ENCODE measurements around the gene GPX3. TPM values are rescaled to one million over a fixed set of nuclear protein-coding genes. Genes with fewer than 3 reads are reported as not detected.

GPX3 gene
- polyA plus RNA-seq, 1 experiment = 3.8 TPM

DNA sequence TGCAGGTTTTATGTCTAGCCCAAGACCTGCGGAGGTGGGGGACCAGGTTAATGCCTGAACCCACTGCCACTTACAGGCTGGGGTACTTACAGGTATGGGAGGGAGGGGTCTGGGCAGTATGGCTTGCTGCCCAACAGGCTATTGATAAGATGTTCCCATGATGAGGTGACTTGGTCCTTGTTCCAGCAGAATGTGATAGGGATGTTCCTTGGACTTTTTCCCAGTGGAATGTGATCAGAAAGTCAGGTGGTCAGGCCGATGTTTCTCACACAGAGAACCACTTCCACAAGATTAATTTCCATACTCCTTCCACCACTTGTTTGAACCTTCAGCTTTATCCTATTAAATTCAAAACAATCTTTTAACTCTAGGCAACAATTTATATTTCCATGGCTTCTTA, 27.0 kb upstream of the GPX3 start:
- DNase-seq (ENCODE audit: low read depth) = no peak
- Histone ChIP-seq H3K4me3 (ENCODE audit: low read depth, low read length) (no peak overlapping the region), H3K36me3 (ENCODE audit: control insufficient read depth, insufficient read depth, low read length) (no peaks in the 10 kb centered on the region), H3K27me3 (ENCODE audit: control insufficient read depth, insufficient read depth, low read length) (no peaks in the 10 kb centered on the region)
- TF ChIP-seq, protein P1, sequence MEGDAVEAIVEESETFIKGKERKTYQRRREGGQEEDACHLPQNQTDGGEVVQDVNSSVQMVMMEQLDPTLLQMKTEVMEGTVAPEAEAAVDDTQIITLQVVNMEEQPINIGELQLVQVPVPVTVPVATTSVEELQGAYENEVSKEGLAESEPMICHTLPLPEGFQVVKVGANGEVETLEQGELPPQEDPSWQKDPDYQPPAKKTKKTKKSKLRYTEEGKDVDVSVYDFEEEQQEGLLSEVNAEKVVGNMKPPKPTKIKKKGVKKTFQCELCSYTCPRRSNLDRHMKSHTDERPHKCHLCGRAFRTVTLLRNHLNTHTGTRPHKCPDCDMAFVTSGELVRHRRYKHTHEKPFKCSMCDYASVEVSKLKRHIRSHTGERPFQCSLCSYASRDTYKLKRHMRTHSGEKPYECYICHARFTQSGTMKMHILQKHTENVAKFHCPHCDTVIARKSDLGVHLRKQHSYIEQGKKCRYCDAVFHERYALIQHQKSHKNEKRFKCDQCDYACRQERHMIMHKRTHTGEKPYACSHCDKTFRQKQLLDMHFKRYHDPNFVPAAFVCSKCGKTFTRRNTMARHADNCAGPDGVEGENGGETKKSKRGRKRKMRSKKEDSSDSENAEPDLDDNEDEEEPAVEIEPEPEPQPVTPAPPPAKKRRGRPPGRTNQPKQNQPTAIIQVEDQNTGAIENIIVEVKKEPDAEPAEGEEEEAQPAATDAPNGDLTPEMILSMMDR (IDR thresholded peaks at IDR 0.05; ENCODE audit: insufficient read depth, low read depth, low read length) = no peak
- ChIA-PET CTCF (interaction anchor here (1.2 kb wide), 1 partner anchor 9 kb away, joined by 4 read pairs; no protein-coding TSS in a partner anchor), POLR2A (no interaction called here)

DNA sequence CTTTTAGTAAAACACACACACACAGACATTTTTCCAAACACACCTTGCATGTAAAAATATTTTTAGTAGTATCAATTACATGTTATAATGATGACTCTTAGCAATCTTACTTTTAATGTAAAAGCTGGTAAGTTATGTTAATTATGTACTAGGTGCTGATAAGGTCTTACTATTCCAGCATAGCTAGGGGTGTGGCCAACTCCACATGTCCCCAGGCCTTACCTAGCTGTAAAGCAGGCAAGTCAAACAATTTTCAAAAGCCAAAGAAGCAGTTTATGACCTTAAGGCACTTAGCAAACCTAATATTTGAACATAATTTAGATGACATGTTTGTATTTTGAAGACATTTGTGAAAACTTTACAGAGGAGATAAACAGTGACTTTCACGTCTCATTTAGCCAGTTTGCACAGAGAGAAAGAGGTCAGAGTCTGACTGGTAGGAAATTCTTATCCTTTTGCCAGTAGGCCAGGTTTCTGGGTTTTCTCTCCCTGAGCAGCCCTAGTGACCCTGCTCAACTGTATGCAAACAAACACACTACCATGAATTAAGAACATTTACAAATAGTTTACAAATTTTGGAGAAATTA, 26.5 kb upstream of the GPX3 start:
- ChIA-PET POLR2A (no interaction called here), CTCF (interaction anchor here (1.2 kb wide), 1 partner anchor 8 kb away, joined by 4 read pairs; no protein-coding TSS in a partner anchor)
- Histone ChIP-seq H3K27me3 (ENCODE audit: control insufficient read depth, insufficient read depth, low read length) (no peaks in the 10 kb centered on the region), H3K4me3 (ENCODE audit: low read depth, low read length) (no peak overlapping the region), H3K36me3 (ENCODE audit: control insufficient read depth, insufficient read depth, low read length) (no peaks in the 10 kb centered on the region)
- TF ChIP-seq, protein P1 (IDR thresholded peaks at IDR 0.05; ENCODE audit: insufficient read depth, low read depth, low read length) = no peak
- no peak for DNase-seq (ENCODE audit: low read depth)

DNA sequence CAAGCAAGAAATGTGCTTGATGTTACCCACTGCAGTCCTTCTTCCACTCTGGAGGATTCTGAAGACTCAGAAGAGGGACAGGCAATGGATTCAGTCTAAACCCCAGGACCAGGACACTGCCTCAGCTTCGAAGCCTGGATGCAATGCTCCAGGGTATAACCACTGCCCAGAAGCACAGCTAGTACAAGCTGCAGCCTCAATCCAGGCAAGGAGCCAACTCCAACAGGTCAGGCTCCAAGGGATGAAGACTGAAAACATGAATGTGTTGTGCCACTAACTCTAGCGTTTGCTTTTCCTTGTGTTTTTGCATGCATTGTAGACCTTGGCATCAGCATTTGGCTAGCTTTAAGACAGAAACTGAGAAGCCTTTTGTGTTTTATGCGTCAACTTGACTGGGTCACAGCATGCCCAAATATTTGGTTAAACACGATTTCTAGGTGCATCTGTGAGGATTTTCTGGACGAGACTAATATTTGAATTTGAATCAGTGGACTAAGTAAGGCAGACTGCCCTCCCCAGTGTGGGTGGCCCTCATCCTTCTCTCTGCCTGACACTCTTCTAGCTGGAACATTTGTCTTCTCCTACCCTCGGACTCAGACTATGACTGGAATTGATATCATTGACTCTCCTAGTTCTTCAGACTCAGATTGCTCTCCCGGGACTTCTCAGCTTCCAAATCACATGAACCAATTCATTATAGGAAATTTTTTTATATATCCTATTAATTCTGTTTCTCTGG, 20.5 kb upstream of the GPX3 start:
- TF ChIP-seq, protein P1 (IDR thresholded peaks at IDR 0.05; ENCODE audit: insufficient read depth, low read depth, low read length) = no peak
- peaks cover 2% of the 10 kb centered on the region for H3K27me3 ChIP-seq (ENCODE audit: control insufficient read depth, insufficient read depth, low read length)
- ChIA-PET POLR2A (no interaction called here), CTCF (interaction anchor here (0.8 to 4.1 kb wide), 7 partner anchors 10 to 166 kb away, joined by 3 to 30 read pairs (median 3); no protein-coding TSS in a partner anchor)
- H3K4me3 ChIP-seq (ENCODE audit: low read depth, low read length) = no peak overlapping the region
- DNase-seq (ENCODE audit: low read depth) = no peak
- H3K36me3 ChIP-seq (ENCODE audit: control insufficient read depth, insufficient read depth, low read length) = no peaks in the 10 kb centered on the region

DNA sequence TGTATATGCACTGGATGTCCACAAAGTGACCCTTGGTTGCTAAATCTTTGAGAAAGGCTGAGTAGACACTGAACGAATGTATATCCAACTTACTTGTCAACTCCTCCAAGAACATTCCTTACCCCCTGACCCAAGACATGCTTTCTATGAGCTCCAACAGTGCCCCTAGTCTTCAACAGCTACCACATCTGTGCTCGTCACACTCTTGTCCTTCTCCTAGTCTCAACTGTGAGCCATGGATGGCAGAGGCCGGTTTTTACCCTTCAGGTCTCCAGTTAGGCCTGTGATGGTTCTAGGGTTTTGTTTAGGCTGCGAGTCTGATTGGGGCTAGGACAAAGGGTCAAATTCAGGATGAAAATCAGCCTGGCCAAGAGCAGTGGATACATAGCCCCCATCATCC, 19.0 kb upstream of the GPX3 start:
- TF ChIP-seq, protein P1 (IDR thresholded peaks at IDR 0.05; ENCODE audit: insufficient read depth, low read depth, low read length) = no peak
- POLR2A ChIA-PET = no interaction called here
- DNase-seq (ENCODE audit: low read depth) = no peak
- H3K27me3 ChIP-seq (ENCODE audit: control insufficient read depth, insufficient read depth, low read length) = peaks cover 2% of the 10 kb centered on the region
- CTCF ChIA-PET = interaction anchor here (0.6 to 4.1 kb wide), 7 partner anchors 12 to 164 kb away, joined by 3 to 30 read pairs (median 9); no protein-coding TSS in a partner anchor
- H3K4me3 ChIP-seq (ENCODE audit: low read depth, low read length) = no peak overlapping the region
- no peaks in the 10 kb centered on the region for H3K36me3 ChIP-seq (ENCODE audit: control insufficient read depth, insufficient read depth, low read length)

DNA sequence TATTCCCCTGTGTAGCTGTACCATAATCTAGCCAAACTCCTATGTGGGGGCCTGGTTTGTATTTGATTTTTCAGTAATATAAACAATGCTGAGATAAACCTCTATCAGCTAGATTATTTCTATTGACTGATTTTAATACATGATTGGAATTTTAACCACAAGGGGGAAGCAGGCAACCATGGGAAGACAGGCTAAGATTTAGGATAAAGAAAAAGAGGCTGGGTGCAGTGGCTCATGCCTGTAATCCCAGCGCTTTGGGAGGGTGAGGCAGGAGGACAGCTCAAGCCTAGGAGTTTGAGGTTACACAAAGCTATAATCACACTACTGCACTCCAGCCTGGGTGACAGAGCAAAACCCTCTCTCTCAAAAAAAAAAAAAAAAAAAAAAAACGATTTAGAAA, 18.1 kb upstream of the GPX3 start:
- no peaks in the 10 kb centered on the region for H3K36me3 ChIP-seq (ENCODE audit: control insufficient read depth, insufficient read depth, low read length)
- TF ChIP-seq, protein P1 (IDR thresholded peaks at IDR 0.05; ENCODE audit: insufficient read depth, low read depth, low read length) = peak; percentile 41
- DNase-seq (ENCODE audit: low read depth) = no peak
- ChIA-PET CTCF (interaction anchor here (0.6 to 4.1 kb wide), 19 partner anchors 9 to 314 kb away, joined by 3 to 30 read pairs (median 5); no protein-coding TSS in a partner anchor), POLR2A (no interaction called here)
- H3K27me3 ChIP-seq (ENCODE audit: control insufficient read depth, insufficient read depth, low read length) = peaks cover 2% of the 10 kb centered on the region
- no peak overlapping the region for H3K4me3 ChIP-seq (ENCODE audit: low read depth, low read length)
